Mesothelial cell of epicardium (in vitro differentiated cells): ENCODE measurements around the gene TAF4B. TPM values are rescaled to one million over a fixed set of nuclear protein-coding genes. Genes with fewer than 3 reads are reported as not detected.
"Not testable (repeated sequence)": the region's sequence is repeated elsewhere in the genome, so short reads cannot be mapped to it uniquely, and the experiment has no call there.

ENCODE experiments used
- DNase-seq, 2 experiments: peaks; one replicate each; pipeline ENCODE4 v3.0.0; 2021; ENCODE audit warnings: low spot score in 2 of 2; ENCODE audit not compliant: unreplicated experiment in 2 of 2
- H3K27ac Mint-ChIP-seq: 2 replicates; pipeline ENCODE4 v1.8.0; 2021; ENCODE audit warnings: mixed read lengths
- H3K27me3 Mint-ChIP-seq: 2 replicates; pipeline ENCODE4 v1.8.0; 2021; ENCODE audit warnings: low read depth, mixed read lengths
- H3K36me3 Mint-ChIP-seq: 2 replicates; pipeline ENCODE4 v1.8.0; 2021; ENCODE audit warnings: mixed read lengths
- H3K4me1 Mint-ChIP-seq: 2 replicates; pipeline ENCODE4 v1.8.0; 2021; ENCODE audit warnings: mixed read lengths
- H3K4me3 Mint-ChIP-seq: 2 replicates; pipeline ENCODE4 v1.8.0; 2021; ENCODE audit warnings: mild to moderate bottlenecking, moderate library complexity, mixed read lengths
- H3K9me3 Mint-ChIP-seq: 2 replicates; pipeline ENCODE4 v1.8.0; 2021; ENCODE audit warnings: mixed read lengths
- CTCF ChIP-seq: fragments of 200-600 bp; sonication (generic); IDR thresholded peaks from one replicate; pipeline ENCODE4 v1.5.0; 2021; ENCODE audit warnings: antibody characterized with exemption; ENCODE audit not compliant: unreplicated experiment
- total RNA-seq: library from RNA; stranded (reverse); gene quantifications from 3 replicates; pipeline ENCODE4 v1.2.1, GENCODE V29; 2021

Gene TAF4B
- total RNA-seq, 1 donor from 2014 or later, result 4.2 TPM

- TF ChIP-seq CTCF, result no peak
- Mint-ChIP-seq H3K36me3 (no peaks in the 10 kb centered on the region), H3K4me1 (no peaks in the 10 kb centered on the region), H3K9me3 (peaks cover 17% of the 10 kb centered on the region), H3K4me3 (no peak overlapping the region), H3K27ac (no peak overlapping the region), H3K27me3 (no peaks in the 10 kb centered on the region)
- no peak for DNase-seq
Observed at GRCh38 chr18:26190506-26190905, 35.7 kb upstream of the TAF4B start.

- TF ChIP-seq CTCF, result no peak
- DNase-seq, result no peak
- H3K27ac Mint-ChIP-seq, result no peak overlapping the region
- H3K27me3 Mint-ChIP-seq, result no peaks in the 10 kb centered on the region
- H3K9me3 Mint-ChIP-seq, result peaks cover 16% of the 10 kb centered on the region
- H3K36me3 Mint-ChIP-seq, result no peaks in the 10 kb centered on the region
- no peak overlapping the region for H3K4me3 Mint-ChIP-seq
- no peaks in the 10 kb centered on the region for H3K4me1 Mint-ChIP-seq
Observed at GRCh38 chr18:26192233-26192632, 34.0 kb upstream of the TAF4B start.

- Mint-ChIP-seq H3K4me3 (no peak overlapping the region), H3K9me3 (peaks cover 8% of the 10 kb centered on the region), H3K27ac (no peak overlapping the region), H3K27me3 (no peaks in the 10 kb centered on the region), H3K36me3 (no peaks in the 10 kb centered on the region), H3K4me1 (no peaks in the 10 kb centered on the region)
- no peak for TF ChIP-seq CTCF
- no peak for DNase-seq
Observed at GRCh38 chr18:26196605-26197004, 29.6 kb upstream of the TAF4B start.

GRCh38 chr18:26202001-26202400 lies 24.2 kb upstream of the TAF4B start:
- not testable (repeated sequence) for H3K4me1 Mint-ChIP-seq, H3K36me3 Mint-ChIP-seq, DNase-seq, H3K27me3 Mint-ChIP-seq, H3K27ac Mint-ChIP-seq, H3K4me3 Mint-ChIP-seq
- peaks cover 12% of the 10 kb centered on the region for H3K9me3 Mint-ChIP-seq

- Mint-ChIP-seq H3K36me3 (no peaks in the 10 kb centered on the region), H3K27ac (no peak overlapping the region), H3K4me1 (no peaks in the 10 kb centered on the region), H3K27me3 (no peaks in the 10 kb centered on the region), H3K4me3 (no peak overlapping the region), H3K9me3 (peaks cover 12% of the 10 kb centered on the region)
- no peak for TF ChIP-seq CTCF
- DNase-seq, result no peak
Observed at GRCh38 chr18:26205318-26205717, 20.9 kb upstream of the TAF4B start.

- no peak overlapping the region for H3K27ac Mint-ChIP-seq
- no peaks in the 10 kb centered on the region for H3K27me3 Mint-ChIP-seq
- no peak for DNase-seq
- H3K4me1 Mint-ChIP-seq, result no peaks in the 10 kb centered on the region
- TF ChIP-seq CTCF, result no peak
- no peak overlapping the region for H3K4me3 Mint-ChIP-seq
- H3K36me3 Mint-ChIP-seq, result no peaks in the 10 kb centered on the region
- peaks cover 5% of the 10 kb centered on the region for H3K9me3 Mint-ChIP-seq
Observed at GRCh38 chr18:26206488-26206887, 19.8 kb upstream of the TAF4B start.
